Esophagus muscularis mucosa (tissue), 4 donors: Measurements from ENCODE around the gene AKTIP. TPM values are rescaled to one million over a fixed set of nuclear protein-coding genes. Genes with fewer than 3 reads are reported as not detected.

Source experiments
- DNase-seq: peaks from one replicate; pipeline ENCODE4 v3.0.0-alpha.2; 2017; ENCODE audit errors: extremely low spot score
- H3K27ac ChIP-seq, 4 donors: fragments of 200-600 bp; sonication (generic); replicated peaks in 1 of 4; 1 replicate in 3 of 4; 2 replicates in 1 of 4; pipeline ENCODE4 v1.5.1; 2016 to 2019; ENCODE audit warnings: mild to moderate bottlenecking in 1 of 4
- H3K27me3 ChIP-seq, 4 donors: fragments of 200-600 bp; sonication (generic); one replicate each; pipeline versions ENCODE4 v1.5.1 to v1.6.0; 2016 to 2019
- H3K36me3 ChIP-seq, 4 donors: fragments of 200-600 bp; sonication (generic); one replicate each; pipeline ENCODE4 v1.5.1; 2016 to 2019
- H3K4me1 ChIP-seq, 4 donors: fragments of 200-600 bp; sonication (generic); one replicate each; pipeline ENCODE4 v1.5.1; 2016 to 2019
- H3K4me3 ChIP-seq, 4 donors: fragments of 200-600 bp; sonication (generic); 1 replicate in 2 of 4; 2 replicates in 2 of 4; pipeline ENCODE4 v1.5.1; 2016 to 2019; ENCODE audit warnings: mild to moderate bottlenecking in 4 of 4, moderate library complexity in 1 of 4
- H3K9me3 ChIP-seq, 4 donors: fragments of 200-600 bp; sonication (generic); 1 replicate in 3 of 4; 2 replicates in 1 of 4; pipeline ENCODE4 v1.5.1; 2016 to 2019
- EP300 ChIP-seq: sonication (generic); formaldehyde crosslinking; IDR thresholded peaks from one replicate; pipeline ENCODE4 v1.6.1; 2017; ENCODE audit warnings: antibody characterized with exemption
- POLR2A ChIP-seq: fragments of 450-650 bp; IDR thresholded peaks from one replicate; pipeline ENCODE4 v1.6.1; 2017; ENCODE audit warnings: antibody characterized with exemption, moderate library complexity, mild to moderate bottlenecking, low read depth
- POLR2AphosphoS5 ChIP-seq, 2 donors: sonication (generic); formaldehyde crosslinking; IDR thresholded peaks; one replicate each; pipeline ENCODE4 v1.6.1; 2017; ENCODE audit warnings: antibody characterized with exemption in 2 of 2
- WGBS: methylation state at CpG from one replicate; pipeline ENCODE4 v1.1.5; 2018; 5-methylcytosine and 5-hydroxymethylcytosine counted together
- intact Hi-C: fragments of 100-400 bp; cut with DNase I; formaldehyde crosslinking; loops from one replicate; pipeline ENCODE4 v1.15.1; 2023
- total RNA-seq, 4 donors: library from RNA; depleted of rRNA; stranded (reverse); fragments of >200 nt; gene quantifications; one replicate each; pipeline versions ENCODE4 v1.1.0 to v1.2.1, GENCODE V29; 2016
- TF ChIP-seq, protein P1 (sequence below), 3 experiments: fragments of 200-600 bp in 2 of 3; fragments of 450-650 bp in 1 of 3; sonication (generic) in 2 of 3; IDR thresholded peaks; one replicate each; pipeline ENCODE4 v1.5.1; 2017 to 2019; ENCODE audit warnings: antibody characterized with exemption in 3 of 3, mild to moderate bottlenecking in 2 of 3, moderate library complexity in 1 of 3

AKTIP gene
- 10 to 100 TPM; 44.9 to 59.7 (median 53.9) TPM for total RNA-seq

GRCh38 chr16:53502331-53503269 is at the start of gene AKTIP:
TSS of gene AKTIP (minus strand) at chr16:53503209. CDS start at chr16:53500259, 2,950 bp downstream.
- H3K27me3 ChIP-seq: no peaks in the 10 kb centered on the region
- H3K4me3 ChIP-seq: peak within 1 kb of the TSS; percentile 87 to 98 (median 94)
- H3K27ac ChIP-seq: peak within 1 kb of the TSS; percentile 92 to 97 (median 96)
- DNase-seq: peak; percentile 91
- TF ChIP-seq POLR2AphosphoS5 (IDR thresholded peaks at IDR 0.05) (no peak), POLR2A (no peak)
- TF ChIP-seq, protein P1, sequence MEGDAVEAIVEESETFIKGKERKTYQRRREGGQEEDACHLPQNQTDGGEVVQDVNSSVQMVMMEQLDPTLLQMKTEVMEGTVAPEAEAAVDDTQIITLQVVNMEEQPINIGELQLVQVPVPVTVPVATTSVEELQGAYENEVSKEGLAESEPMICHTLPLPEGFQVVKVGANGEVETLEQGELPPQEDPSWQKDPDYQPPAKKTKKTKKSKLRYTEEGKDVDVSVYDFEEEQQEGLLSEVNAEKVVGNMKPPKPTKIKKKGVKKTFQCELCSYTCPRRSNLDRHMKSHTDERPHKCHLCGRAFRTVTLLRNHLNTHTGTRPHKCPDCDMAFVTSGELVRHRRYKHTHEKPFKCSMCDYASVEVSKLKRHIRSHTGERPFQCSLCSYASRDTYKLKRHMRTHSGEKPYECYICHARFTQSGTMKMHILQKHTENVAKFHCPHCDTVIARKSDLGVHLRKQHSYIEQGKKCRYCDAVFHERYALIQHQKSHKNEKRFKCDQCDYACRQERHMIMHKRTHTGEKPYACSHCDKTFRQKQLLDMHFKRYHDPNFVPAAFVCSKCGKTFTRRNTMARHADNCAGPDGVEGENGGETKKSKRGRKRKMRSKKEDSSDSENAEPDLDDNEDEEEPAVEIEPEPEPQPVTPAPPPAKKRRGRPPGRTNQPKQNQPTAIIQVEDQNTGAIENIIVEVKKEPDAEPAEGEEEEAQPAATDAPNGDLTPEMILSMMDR (IDR thresholded peaks at IDR 0.05): no peak
- peaks cover 10 to 24% (median 14%) of the 10 kb centered on the region in 4 donors for H3K36me3 ChIP-seq
- intact Hi-C loops: loop anchor here (2.0 kb wide), 1 partner anchor 68 kb away; the partner anchor contains the start of gene RBL2
- H3K9me3 ChIP-seq: no peaks in the 10 kb centered on the region
- WGBS: 1% methylated on average over 23 of the region's 76 CpGs
- peaks cover 25 to 42% (median 35%) of the 10 kb centered on the region in 4 donors for H3K4me1 ChIP-seq

DNA sequence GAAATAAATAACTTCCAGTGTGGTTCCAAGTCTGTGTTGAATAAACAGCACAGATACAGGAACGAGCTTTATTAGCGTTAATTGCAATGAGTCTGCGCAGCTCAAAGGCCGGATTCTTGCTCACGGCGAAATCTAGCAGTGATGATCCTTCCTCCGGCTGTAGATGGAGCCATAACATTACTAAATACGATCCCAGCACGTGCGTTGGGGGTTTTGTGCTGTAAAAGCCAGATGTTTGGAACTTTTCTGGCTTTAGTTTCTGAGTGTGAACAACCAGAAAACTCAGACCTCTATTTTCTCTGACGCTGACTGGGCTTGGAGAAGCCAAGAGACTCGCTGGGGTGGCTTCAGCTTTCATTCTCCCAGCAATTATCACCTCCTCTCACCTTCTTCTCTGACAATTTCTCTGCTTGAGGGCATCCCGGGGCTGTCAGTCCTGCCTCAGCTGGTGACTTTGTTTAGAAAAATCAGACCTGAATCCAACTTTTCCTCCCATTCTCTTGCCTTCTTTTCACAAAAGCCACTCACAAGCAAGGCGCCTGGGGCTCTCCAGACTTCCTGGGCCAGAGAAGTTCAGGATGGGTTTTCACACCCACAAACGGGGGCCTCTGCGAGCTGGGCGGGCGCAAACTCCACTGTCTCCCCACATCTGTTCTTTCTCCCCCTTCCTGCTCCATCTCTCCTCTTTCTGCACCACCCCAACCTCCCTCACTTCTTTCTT is 47.1 kb upstream of the AKTIP start:
- no peak for DNase-seq
- no peak overlapping the region for H3K4me3 ChIP-seq
- TF ChIP-seq, protein P1 (IDR thresholded peaks at IDR 0.05): peak; percentile 56 to 69 (median 57)
- TF ChIP-seq POLR2AphosphoS5 (IDR thresholded peaks at IDR 0.05) (peak in 1 of 2 donors; percentile 38), EP300 (no peak), POLR2A (no peak)
- H3K36me3 ChIP-seq: no peaks in the 10 kb centered on the region
- H3K9me3 ChIP-seq: no peaks in the 10 kb centered on the region
- WGBS: 18% methylated on average over 18 of the region's 18 CpGs
- H3K27ac ChIP-seq: no peak overlapping the region
- intact Hi-C loops: no loop called here
- peaks cover 6 to 11% (median 10%) of the 10 kb centered on the region in 4 donors for H3K4me1 ChIP-seq
- peaks cover 0 to 39% (median 0%) of the 10 kb centered on the region in 4 donors for H3K27me3 ChIP-seq

DNA sequence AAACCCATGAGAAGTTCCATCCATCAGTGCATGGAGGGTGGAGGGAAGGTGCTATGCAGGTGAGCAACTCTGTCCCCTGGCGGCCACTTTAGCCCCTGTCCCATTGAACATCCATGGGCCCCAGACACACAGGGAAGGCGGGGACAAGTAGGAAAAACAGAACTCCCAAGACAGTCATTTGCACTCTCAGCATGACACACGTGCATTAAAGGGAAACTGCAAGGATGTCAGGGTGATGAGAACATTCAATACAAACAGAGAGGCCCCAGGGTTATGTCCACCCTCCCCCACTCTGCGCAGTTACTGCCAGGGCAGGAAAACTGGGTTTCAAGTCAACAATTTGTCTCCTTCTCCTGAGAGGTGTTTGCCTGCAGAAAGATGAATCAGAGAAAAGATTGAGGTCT is 44.0 kb upstream of the AKTIP start:
- H3K9me3 ChIP-seq: no peaks in the 10 kb centered on the region
- intact Hi-C loops: no loop called here

DNA sequence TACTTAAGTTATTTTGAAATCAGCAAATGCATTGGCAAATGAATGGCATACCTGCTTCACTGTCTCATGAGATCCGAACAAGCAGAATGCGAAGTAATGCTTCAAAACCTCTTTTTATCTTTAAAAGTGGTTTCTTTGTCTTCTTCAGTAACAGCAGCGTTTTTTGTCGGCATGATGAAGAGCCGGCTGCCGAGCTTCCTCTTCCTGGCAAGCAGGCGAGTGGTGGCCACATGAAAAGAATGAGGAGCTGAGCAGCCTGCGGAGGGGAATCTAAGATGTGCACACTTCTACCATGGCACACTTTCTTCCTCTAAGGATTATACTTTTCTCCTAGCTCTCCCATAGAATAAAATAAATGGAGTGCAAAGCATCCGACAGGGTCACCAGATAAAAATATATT is 42.4 kb upstream of the AKTIP start:
- H3K4me1 ChIP-seq: peaks cover 6 to 10% (median 9%) of the 10 kb centered on the region in 4 donors
- TF ChIP-seq, protein P1 (IDR thresholded peaks at IDR 0.05): no peak
- TF ChIP-seq EP300 (no peak), POLR2A (no peak), POLR2AphosphoS5 (IDR thresholded peaks at IDR 0.05) (no peak)
- no peak for DNase-seq
- no peak overlapping the region for H3K4me3 ChIP-seq
- no peaks in the 10 kb centered on the region for H3K36me3 ChIP-seq
- intact Hi-C loops: no loop called here
- no peaks in the 10 kb centered on the region for H3K9me3 ChIP-seq
- WGBS: 55% methylated on average over 9 of the region's 9 CpGs
- peaks cover 0 to 45% (median 0%) of the 10 kb centered on the region in 4 donors for H3K27me3 ChIP-seq
- H3K27ac ChIP-seq: no peak overlapping the region

More for the DNA sequence above, 44.0 kb upstream of the AKTIP start:
- Histone ChIP-seq H3K27ac (no peak overlapping the region), H3K4me3 (no peak overlapping the region), H3K36me3 (no peaks in the 10 kb centered on the region), H3K4me1 (peaks cover 6 to 11% (median 10%) of the 10 kb centered on the region in 4 donors), H3K27me3 (peaks cover 0 to 44% (median 0%) of the 10 kb centered on the region in 4 donors)
- TF ChIP-seq EP300 (no peak), POLR2AphosphoS5 (IDR thresholded peaks at IDR 0.05) (no peak), POLR2A (no peak)
- TF ChIP-seq, protein P1 (IDR thresholded peaks at IDR 0.05): no peak
- 48% methylated on average over 4 of the region's 4 CpGs for WGBS
- DNase-seq: no peak
